ELF-1 (cell line): ENCODE measurements around the gene TNFRSF12A.

Experiments used
- DNase-seq: peaks from one replicate; pipeline ENCODE4 v3.0.0-alpha.2; 2016; ENCODE audit warnings: low read depth, low spot score

The TNFRSF12A gene

DNA sequence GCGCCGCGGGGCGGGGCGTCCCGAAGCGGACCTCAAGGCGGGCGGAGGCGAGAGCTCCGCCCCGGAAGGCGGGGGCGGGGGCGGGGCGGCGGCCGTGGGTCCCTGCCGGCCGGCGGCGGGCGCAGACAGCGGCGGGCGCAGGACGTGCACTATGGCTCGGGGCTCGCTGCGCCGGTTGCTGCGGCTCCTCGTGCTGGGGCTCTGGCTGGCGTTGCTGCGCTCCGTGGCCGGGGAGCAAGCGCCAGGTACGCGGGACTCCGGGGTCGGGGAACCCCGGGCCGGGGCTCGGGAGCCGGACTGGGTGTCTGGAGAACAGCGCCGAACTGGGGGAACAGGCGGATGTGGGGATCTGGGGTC, at the start of gene TNFRSF12A:
TNFRSF12A (plus strand) TSS at position 122 of the 357 bp plus-strand sequence; CDS start at position 152, 30 bp downstream.
- no peak for DNase-seq

GRCh38 chr16:2970563-2970962, 49.6 kb upstream of the TNFRSF12A start:
- DNase-seq: no peak

DNA sequence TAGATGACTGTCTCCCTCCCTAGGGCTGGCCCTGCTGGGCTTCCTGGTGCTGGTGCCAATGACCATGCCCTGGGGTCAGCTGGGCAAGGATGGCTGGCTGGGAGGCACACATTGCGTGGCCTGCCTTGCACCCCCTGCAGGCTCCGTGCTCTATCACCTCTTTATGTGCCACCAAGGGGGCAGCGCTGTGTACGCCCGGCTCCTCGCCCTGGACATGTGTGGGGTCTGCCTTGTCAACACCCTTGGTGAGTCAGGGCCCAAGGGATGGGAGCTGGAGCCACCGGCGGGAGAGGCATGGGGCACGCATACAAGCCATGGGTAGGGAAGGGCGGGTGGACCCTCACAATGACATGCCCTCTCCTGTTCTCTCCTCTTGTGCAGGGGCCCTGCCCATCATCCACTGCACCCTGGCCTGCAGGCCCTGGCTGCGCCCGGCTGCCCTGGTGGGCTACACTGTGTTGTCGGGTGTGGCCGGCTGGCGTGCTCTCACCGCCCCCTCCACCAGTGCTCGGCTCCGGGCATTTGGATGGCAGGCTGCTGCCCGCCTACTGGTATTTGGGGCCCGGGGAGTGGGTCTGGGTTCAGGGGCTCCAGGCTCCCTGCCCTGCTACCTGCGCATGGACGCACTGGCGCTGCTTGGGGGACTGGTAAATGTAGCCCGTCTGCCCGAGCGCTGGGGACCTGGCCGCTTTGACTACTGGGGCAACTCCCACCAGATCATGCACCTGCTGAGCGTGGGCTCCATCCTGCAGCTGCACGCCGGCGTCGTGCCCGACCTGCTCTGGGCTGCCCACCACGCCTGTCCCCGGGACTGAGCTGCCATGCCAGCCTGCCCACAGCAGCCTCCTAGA, 48.8 kb upstream of the TNFRSF12A start:
- DNase-seq: no peak

- no peak for DNase-seq
These were observed 48.0 kb upstream of the TNFRSF12A start for GRCh38 chr16:2971985-2972784.

GRCh38 chr16:2973093-2973492, 47.1 kb upstream of the TNFRSF12A start:
- DNase-seq: no peak

DNA sequence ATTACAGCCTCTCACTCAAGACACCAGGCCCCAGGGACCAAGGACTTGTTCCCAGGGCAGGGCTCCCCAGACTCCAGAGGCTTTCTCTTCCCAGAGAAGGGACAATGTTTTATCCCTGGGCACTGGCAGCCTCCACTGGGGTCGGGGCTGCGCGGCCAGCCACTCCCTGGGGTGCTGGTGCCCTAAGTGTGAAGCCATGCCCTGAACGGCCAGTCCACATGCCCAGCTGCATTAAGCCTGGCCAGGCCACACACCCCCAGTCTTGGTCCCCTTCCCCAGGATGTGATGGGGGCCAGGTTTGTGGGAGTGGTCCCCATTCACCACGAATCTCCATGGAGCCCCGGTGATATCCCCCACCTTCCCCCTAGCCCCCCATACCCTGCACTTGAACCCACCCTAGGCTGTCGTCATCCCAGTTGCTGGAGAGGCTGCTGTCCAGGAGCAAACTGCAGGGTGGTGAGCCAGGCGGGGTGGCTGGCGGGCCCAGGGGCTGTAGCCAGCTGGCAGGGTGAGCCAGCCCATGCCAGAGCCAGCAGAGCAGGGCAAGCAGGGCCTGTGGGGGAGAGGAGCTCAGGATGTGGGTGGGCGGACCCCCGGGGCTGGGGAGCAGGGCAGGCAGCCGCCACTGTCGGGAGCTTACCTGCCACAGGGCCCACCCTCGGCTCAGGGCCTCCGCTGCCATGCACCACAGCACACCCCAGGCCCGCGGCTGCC, 46.4 kb upstream of the TNFRSF12A start:
- DNase-seq: no peak

GRCh38 chr16:2974319-2975056, 45.7 kb upstream of the TNFRSF12A start:
- no peak for DNase-seq

DNA sequence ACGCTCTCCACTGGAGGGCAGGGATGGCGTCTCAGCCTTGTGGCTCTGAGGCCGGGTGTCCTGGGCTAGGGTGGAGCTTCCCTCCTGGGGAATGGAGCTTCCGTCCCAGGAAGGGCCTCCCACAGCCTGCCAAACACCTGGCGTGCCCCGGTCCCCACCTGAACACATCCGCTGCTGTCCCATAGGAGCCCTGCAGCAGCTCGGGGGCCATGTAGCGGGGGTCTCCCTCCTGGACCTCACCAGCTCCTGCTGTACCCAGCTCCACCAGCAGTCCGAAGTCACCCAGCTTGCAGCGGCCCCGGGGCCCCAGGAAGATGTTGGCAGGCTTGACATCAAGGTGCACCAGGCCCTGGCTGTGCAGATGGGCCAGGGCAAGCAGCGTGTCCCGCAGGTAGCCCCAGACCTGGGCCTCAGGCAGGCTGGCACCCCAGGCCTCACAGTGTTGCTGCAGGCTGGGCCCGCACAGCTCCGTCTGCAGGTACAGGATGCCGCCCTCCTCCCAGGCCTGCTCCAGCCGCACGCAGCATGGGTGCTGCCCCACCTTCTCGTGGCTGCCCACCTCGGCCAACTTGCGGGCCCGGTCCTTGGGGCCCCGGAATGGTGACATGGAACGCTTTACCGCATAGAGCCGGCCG, 44.9 kb upstream of the TNFRSF12A start:
- no peak for DNase-seq

- DNase-seq: no peak
These were observed 44.0 kb upstream of the TNFRSF12A start for GRCh38 chr16:2976201-2976600.

DNA sequence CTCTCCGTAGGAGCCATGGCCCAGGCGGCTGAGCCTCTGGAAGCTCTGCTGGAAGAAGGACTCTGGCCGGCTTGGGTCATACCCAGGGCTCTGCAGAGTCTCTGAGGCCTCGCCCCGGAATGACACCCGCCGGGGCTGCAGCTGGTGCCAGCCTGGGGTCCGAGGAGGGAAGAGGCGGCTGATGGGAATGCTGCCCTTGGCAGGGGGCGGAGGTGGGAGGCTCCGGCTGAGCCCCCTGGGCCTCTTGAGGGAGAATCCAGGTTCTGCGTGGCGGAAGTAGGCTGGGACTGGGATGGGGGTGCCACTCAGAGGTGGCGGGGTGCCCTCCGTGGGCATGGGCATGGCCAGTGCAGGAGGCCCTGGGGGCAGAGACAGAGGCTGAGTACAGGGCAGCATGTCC, 43.5 kb upstream of the TNFRSF12A start:
- DNase-seq: no peak

- no peak for DNase-seq
These were observed 42.7 kb upstream of the TNFRSF12A start for GRCh38 chr16:2977440-2977839.

GRCh38 chr16:2979669-2980226, 40.4 kb upstream of the TNFRSF12A start:
- peak; percentile 34 for DNase-seq

GRCh38 chr16:2980227-2981176, 39.7 kb upstream of the TNFRSF12A start, which contains the start of gene PKMYT1:
Gene PKMYT1, minus strand, starts transcription at chr16:2980446. Its CDS starts 789 bp downstream, at chr16:2979657.
- peak; percentile 96 for DNase-seq

- DNase-seq: peak; percentile 85
These were observed 38.8 kb upstream of the TNFRSF12A start for GRCh38 chr16:2981177-2981898.

GRCh38 chr16:2981899-2982250, 38.3 kb upstream of the TNFRSF12A start:
- peak; percentile 74 for DNase-seq

DNA sequence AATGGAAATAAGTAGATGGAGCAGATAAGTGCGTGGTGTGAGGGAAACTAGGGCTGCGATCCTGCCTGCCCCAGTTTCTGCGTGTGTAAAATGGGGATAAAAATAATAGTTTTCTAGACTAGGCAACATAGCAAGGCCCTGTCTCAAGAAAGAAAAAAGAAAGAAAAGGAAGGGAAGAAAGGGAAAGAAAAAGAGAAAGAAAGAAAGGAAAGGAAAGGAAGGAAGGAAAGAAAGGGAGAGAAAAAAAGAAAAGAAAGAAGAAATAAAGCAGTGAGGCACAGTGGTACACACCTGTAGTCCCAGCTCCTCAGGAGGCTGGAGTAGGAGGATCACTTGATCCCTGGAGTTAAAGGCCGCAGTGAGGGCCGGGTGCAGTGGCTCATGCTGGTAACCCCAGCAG, 37.8 kb upstream of the TNFRSF12A start:
- DNase-seq: no peak

DNA sequence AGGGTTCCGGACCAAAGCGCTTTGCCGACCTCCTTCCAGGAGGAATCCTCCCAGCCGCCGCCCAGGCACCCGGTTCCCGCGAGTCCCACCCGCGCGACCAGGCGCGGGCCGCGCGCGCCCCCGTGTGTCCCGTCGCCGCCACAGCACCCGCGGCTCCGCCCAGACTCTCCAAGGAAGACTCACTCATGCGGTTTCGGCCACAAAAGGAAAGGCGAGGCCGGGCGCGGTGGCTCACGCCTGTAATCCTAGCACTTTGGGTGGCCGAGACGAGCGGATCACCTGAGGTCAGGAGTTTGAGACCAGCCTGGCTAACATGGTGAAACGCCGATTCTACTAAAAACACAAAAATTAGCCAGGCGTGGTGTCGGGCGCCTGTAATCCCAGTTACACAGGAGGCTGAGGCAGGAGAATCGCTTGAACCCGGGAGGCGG, 36.4 kb upstream of the TNFRSF12A start:
- DNase-seq: peak; percentile 96

DNA sequence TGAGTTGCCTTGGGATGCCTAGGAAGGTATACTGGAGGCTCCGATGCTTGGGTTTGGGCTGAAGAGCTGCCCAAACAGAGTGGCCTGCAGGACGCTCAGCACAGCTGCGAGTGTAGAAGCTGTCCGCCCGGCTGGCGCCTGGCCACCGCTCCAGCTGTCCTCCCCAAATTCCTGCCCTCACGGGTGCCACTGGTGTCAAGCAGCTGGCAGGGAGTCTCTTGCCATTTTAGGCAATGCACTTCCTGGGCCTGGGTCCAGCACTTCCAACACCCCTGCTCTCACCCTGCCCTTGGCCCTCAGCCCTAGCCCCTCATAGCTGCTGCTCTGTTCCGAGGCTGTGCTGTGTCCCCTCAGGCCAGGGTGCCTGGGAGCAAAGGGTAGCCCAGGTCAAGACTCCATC, 34.7 kb upstream of the TNFRSF12A start:
- DNase-seq: no peak

- no peak for DNase-seq
These were observed 34.2 kb upstream of the TNFRSF12A start for GRCh38 chr16:2985893-2986355.
